ENCODE results near the gene ABCB6.

Gene ABCB6

GRCh38 chr2:219245148-219245898, 26.6 kb upstream of the ABCB6 start, which contains the start of the genes GLB1L and STK16:
TSS of gene GLB1L (minus strand) at chr2:219245444. CDS start at chr2:219243573, 1,871 bp downstream.
TSS of gene STK16 (plus strand) at chr2:219245479. CDS start at chr2:219246000, 521 bp downstream.
- peak; percentile 81 for DNase-seq

- DNase-seq: no peak
Measured at GRCh38 chr2:219244789-219245147, 26.0 kb upstream of the ABCB6 start.

GRCh38 chr2:219243291-219243761, 24.6 kb upstream of the ABCB6 start:
- no peak for DNase-seq

GRCh38 chr2:219234331-219234730, 15.6 kb upstream of the ABCB6 start:
- no peak for DNase-seq

GRCh38 chr2:219230059-219230540, 11.3 kb upstream of the ABCB6 start:
- peak; percentile 24 for DNase-seq

- DNase-seq: peak; percentile 94
Measured at GRCh38 chr2:219229305-219230058, 10.7 kb upstream of the ABCB6 start, which contains the start of the genes ANKZF1 and ATG9A. TSS of gene ANKZF1 (plus strand) at chr2:219229806. CDS start at chr2:219230258, 452 bp downstream. TSS of gene ATG9A (minus strand) at chr2:219229636. CDS start at chr2:219228024, 1,612 bp downstream.

GRCh38 chr2:219228911-219229304, 10.2 kb upstream of the ABCB6 start:
- no peak for DNase-seq

- no peak for DNase-seq
Measured at GRCh38 chr2:219228041-219228910, 9.5 kb upstream of the ABCB6 start.

GRCh38 chr2:219225350-219225749, 6.6 kb upstream of the ABCB6 start:
- no peak for DNase-seq

- DNase-seq: no peak
Measured at GRCh38 chr2:219223831-219224610, 5.3 kb upstream of the ABCB6 start.

- DNase-seq: no peak
Measured at GRCh38 chr2:219221957-219222518, 3.3 kb upstream of the ABCB6 start.

- no peak for DNase-seq
Measured at GRCh38 chr2:219220652-219221402, 2.1 kb upstream of the ABCB6 start.

GRCh38 chr2:219219784-219220532, 1.2 kb upstream of the ABCB6 start:
- no peak for DNase-seq

GRCh38 chr2:219218217-219218731, 484 bp downstream of the ABCB6 start:
- peak; percentile 18 for DNase-seq

- DNase-seq: no peak
Measured at GRCh38 chr2:219216535-219216915, 2.2 kb downstream of the ABCB6 start.

GRCh38 chr2:219215871-219216534, 2.8 kb downstream of the ABCB6 start:
- no peak for DNase-seq

- DNase-seq: no peak
Measured at GRCh38 chr2:219214786-219215185, 4.0 kb downstream of the ABCB6 start.

GRCh38 chr2:219214141-219214540, 4.6 kb downstream of the ABCB6 start:
- no peak for DNase-seq

- no peak for DNase-seq
Measured at GRCh38 chr2:219213486-219214071, 5.2 kb downstream of the ABCB6 start.
